GM10248 (cell line): ENCODE results near the gene BARX2.

Source experiments
- CTCF ChIA-PET: fragments of 300-600 bp; sonication (Branson Sonifier 250); formaldehyde crosslinking; extraction: SDS; loops from one replicate; lab custom pipeline; 2021; ENCODE audit warnings: antibody characterized with exemption; lab: Yijun Ruan, JAX
- POLR2A ChIA-PET: fragments of 350-650 bp; sonication (Branson Sonifier 250); formaldehyde crosslinking; extraction: SDS; loops from one replicate; lab custom pipeline; 2020; ENCODE audit warnings: antibody characterized with exemption; lab: Yijun Ruan, JAX
- DNase-seq: peaks from one replicate; pipeline ENCODE4 v3.0.0; 2012; ENCODE audit errors: extremely low spot score
- TF ChIP-seq, protein P1 (sequence below): IDR thresholded peaks from 2 replicates; pipeline ENCODE4 v1.5.1; 2012; ENCODE audit warnings: mild to moderate bottlenecking, low read depth; ENCODE audit errors: extremely low read depth, missing control alignments, control extremely low read depth

Gene BARX2

GRCh38 chr11:129404731-129405130 lies 29.1 kb downstream of the BARX2 start:
- POLR2A ChIA-PET: no interaction called here

DNA sequence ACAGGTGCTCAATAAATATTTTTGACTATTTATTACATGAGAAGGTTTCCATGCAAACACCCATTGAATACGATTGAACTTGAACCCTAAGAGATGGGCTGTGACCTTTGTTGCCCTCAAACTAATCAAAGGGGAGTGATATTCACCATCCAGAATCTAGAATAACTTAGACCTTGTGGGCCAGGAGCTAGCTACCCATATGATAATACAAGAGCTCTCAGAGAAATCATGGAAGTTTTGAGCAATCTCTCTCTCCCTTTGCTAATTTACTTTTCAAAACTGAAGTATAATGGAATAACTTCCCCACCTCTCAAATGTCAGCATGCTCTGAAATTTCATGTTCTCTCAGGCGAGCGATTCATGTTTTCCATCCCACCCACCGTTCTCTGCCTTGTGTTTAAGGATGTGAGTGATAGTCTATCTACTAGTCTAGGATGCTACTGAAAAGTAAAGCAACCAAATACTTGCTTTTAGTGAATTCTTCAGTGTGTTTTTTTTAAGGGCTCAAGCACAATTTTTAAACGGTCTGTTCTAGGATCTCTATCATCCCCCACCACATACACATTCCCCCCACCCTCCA lies 33.3 kb downstream of the BARX2 start:
- POLR2A ChIA-PET: no interaction called here
- TF ChIP-seq, protein P1, sequence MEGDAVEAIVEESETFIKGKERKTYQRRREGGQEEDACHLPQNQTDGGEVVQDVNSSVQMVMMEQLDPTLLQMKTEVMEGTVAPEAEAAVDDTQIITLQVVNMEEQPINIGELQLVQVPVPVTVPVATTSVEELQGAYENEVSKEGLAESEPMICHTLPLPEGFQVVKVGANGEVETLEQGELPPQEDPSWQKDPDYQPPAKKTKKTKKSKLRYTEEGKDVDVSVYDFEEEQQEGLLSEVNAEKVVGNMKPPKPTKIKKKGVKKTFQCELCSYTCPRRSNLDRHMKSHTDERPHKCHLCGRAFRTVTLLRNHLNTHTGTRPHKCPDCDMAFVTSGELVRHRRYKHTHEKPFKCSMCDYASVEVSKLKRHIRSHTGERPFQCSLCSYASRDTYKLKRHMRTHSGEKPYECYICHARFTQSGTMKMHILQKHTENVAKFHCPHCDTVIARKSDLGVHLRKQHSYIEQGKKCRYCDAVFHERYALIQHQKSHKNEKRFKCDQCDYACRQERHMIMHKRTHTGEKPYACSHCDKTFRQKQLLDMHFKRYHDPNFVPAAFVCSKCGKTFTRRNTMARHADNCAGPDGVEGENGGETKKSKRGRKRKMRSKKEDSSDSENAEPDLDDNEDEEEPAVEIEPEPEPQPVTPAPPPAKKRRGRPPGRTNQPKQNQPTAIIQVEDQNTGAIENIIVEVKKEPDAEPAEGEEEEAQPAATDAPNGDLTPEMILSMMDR: no peak
- DNase-seq: no peak
- CTCF ChIA-PET: no interaction called here

More at GRCh38 chr11:129404731-129405130, 29.1 kb downstream of the BARX2 start:
- DNase-seq: no peak
- TF ChIP-seq, protein P1: no peak
- CTCF ChIA-PET: no interaction called here

DNA sequence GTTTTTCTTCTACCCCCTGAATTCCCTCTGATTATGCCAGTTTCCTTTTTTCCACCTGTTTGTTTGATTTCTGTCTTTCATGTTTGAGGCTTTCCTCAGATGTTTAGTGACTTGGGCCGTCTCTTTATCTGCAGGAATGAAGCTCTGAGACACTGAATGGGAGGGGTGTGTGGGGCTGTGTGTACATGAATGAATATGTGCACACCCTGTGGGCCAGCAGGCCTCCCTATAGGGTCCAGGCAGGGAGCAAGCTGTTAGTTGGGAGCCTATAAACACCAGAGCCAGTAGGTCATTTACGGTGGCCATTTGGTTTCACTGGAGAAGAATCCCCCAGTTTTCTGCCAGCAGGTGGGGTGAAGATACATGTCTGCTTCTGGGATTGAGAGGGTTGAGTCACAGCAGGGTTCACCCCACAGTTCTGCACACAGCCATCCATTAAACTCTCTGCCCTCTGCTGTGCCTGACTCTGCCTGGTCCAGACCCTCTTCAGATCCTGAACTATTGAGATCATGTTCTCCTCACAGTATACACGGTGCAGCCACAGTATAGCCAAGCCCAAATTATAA lies 34.8 kb downstream of the BARX2 start:
- ChIA-PET CTCF (interaction anchor here (1.6 kb wide), 1 partner anchor 12 kb away, joined by 4 read pairs; no protein-coding TSS in a partner anchor), POLR2A (no interaction called here)
- DNase-seq: no peak

GRCh38 chr11:129412494-129412893 lies 36.8 kb downstream of the BARX2 start:
- DNase-seq: no peak
- CTCF ChIA-PET: interaction anchor here (1.3 to 1.6 kb wide), 3 partner anchors 10 to 37 kb away, joined by 4 to 6 read pairs (median 4); partner anchors contain the start of gene BARX2
- POLR2A ChIA-PET: no interaction called here
- TF ChIP-seq, protein P1: no peak

More for the DNA sequence above, 34.8 kb downstream of the BARX2 start:
- TF ChIP-seq, protein P1: no peak

DNA sequence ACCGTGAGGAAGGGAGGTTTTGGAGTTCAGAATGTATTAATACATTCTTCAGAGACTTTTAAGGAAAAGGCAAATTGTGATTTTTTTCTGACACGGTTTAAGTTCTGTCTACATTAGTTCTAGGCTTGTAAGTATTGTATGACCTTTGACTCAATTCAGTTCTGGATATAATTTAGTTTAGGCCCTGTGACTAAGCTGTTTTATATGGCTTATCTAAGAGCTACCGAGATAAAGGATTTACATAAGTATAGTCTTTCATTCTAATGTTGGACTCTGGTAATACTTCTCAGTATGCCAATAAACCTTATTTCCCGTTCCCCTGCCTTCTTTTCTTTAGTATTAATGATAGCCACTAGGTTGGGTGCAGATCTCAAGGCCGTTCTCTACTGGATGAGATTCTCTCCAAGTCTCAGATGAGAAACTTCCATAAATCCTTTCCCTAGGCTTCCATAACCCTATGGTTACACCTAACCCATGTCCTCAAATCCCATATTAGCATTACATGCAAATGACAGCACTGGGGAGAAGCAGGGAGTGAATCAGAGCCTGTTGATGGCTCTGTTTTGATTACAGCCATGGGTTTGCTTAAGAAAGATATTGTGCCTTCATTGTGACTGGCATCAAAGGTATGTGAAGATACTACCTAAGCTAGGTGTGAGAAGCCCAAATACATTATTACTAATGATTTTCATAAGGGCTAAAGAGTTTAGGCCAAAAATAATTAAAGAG lies 38.7 kb downstream of the BARX2 start:
- TF ChIP-seq, protein P1: no peak
- ChIA-PET POLR2A (no interaction called here), CTCF (no interaction called here)
- no peak for DNase-seq

DNA sequence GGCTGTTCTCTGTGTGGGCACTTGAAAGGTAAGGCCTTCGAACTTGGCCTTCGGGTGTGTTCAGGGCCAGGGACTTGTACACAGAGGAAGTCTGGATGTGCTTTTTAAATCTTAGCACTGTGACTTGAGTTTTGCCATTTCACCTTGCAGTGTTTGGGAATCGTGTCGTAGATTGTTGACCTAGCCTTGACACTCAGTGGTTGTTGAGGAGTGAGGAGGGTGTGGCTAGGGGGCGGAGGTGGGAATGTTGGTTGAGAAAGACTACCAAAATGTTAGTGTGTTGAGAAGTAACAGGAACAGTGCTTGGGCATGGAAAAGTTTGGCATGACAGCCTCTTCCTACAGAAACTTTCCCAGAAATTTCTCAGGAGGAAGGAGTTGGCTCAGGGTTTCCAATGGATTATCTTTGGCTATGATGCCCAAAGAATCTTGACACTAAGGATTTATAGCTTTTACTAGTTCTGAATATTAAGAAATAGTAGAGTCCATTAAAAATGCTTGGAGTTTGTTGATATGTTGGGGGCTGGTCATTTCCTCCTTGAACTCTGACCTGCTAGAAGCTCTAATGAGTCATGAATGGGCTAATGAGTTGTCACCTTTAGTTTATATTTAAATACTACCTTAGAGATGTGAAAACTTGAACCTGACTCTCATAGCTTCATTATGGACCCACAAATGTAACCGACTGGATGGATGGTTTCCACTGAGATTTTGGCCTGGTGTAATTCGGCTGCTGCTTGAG lies 40.6 kb downstream of the BARX2 start:
- POLR2A ChIA-PET: no interaction called here
- DNase-seq: no peak
- TF ChIP-seq, protein P1: no peak
- CTCF ChIA-PET: no interaction called here
